DOHH2 (cell line): ENCODE data around the gene USP19.
A peak's percentile ranks its signal among the peaks of the same experiment; 100 is the strongest.

Experiments
- H3F3A ChIP-seq: fragments of 200-600 bp; sonication (generic), shearing (Covaris generic); 2 replicates; pipeline ENCODE4 v1.6.0; 2016; ENCODE audit warnings: antibody characterized with exemption, mild to moderate bottlenecking; ENCODE audit not compliant: control insufficient read depth, insufficient read depth
- H3K27ac ChIP-seq: fragments of 200-600 bp; sonication (generic); 2 replicates; pipeline ENCODE4 v1.5.1; 2014; ENCODE audit warnings: low read depth, mild to moderate bottlenecking, low read length, moderate library complexity
- H3K27me3 ChIP-seq: fragments of 200-600 bp; sonication (generic); 2 replicates; pipeline ENCODE4 v1.6.1; 2014; ENCODE audit warnings: mild to moderate bottlenecking, low read length, mixed read lengths; ENCODE audit not compliant: control insufficient read depth
- H3K36me3 ChIP-seq: fragments of 200-600 bp; sonication (generic); 2 replicates; pipeline ENCODE4 v1.6.1; 2014; ENCODE audit warnings: mild to moderate bottlenecking, low read length, moderate library complexity, mixed read lengths; ENCODE audit not compliant: control insufficient read depth
- H3K4me1 ChIP-seq: fragments of 200-600 bp; sonication (generic); 2 replicates; pipeline ENCODE4 v1.6.1; 2014; ENCODE audit warnings: mild to moderate bottlenecking, low read length, mixed read lengths; ENCODE audit not compliant: control insufficient read depth
- H3K4me2 ChIP-seq: fragments of 200-600 bp; sonication (generic); 2 replicates; pipeline ENCODE4 v1.6.0; 2014; ENCODE audit warnings: mild to moderate bottlenecking, low read length, moderate library complexity
- H3K4me3 ChIP-seq: fragments of 200-600 bp; sonication (generic); 2 replicates; pipeline ENCODE4 v1.5.1; 2014; ENCODE audit warnings: mild to moderate bottlenecking, low read length, mixed read lengths
- H3K79me2 ChIP-seq: fragments of 200-600 bp; sonication (generic); 2 replicates; pipeline ENCODE4 v1.6.1; 2014; ENCODE audit warnings: mild to moderate bottlenecking, low read length, mixed read lengths; ENCODE audit not compliant: control insufficient read depth
- H3K9me2 ChIP-seq: fragments of 200-600 bp; sonication (generic); replicated peaks from 2 replicates; pipeline ENCODE4 v1.6.1; 2014; ENCODE audit warnings: mild to moderate bottlenecking, low read length, mixed read lengths; ENCODE audit not compliant: control insufficient read depth
- H3K9me3 ChIP-seq: fragments of 200-600 bp; sonication (generic); 2 replicates; pipeline ENCODE4 v1.6.1; 2014; ENCODE audit warnings: antibody characterized with exemption, low read length, mixed read lengths; ENCODE audit not compliant: control insufficient read depth, insufficient read depth
- H4K20me1 ChIP-seq: fragments of 200-600 bp; sonication (generic); 2 replicates; pipeline ENCODE4 v1.6.0; 2014; ENCODE audit warnings: low read depth, mild to moderate bottlenecking, antibody characterized with exemption, low read length, moderate library complexity; ENCODE audit not compliant: control insufficient read depth, insufficient read depth
- EZH2phosphoT487 ChIP-seq: fragments of 200-600 bp; sonication (generic); IDR thresholded peaks from 2 replicates; pipeline ENCODE4 v1.6.1; 2017; ENCODE audit warnings: borderline replicate concordance, mild to moderate bottlenecking, antibody characterized with exemption, low read length, moderate library complexity, mixed read lengths
- TF ChIP-seq, protein P1 (sequence below): fragments of 200-600 bp; sonication (generic); IDR thresholded peaks from one replicate; pipeline ENCODE4 v1.5.1; 2014; ENCODE audit warnings: antibody characterized with exemption, mild to moderate bottlenecking, low read depth, low read length; ENCODE audit not compliant: poor library complexity, severe bottlenecking

USP19 gene

DNA sequence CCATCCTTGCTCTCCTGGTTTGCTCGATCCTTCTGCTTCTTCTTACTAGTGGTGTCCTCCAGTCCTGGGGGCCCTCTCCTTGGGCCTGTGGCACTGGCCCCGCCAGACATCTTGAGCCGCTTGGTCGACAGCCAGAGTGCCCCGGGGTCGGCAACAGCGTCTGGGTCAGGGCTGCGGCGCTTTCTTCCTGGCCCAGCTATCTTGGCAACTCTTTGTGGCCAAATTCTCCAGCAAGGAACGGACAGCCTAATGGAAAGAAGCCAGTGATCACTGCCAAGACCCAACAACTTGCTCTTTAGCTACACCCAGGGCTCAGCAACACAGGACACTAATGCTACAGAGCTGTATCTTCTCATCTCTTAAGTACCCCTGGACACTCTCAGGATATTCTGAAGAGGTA lies 1.6 kb downstream of the USP19 start:
- Histone ChIP-seq H3K79me2 (peaks cover 19% of the 10 kb centered on the region), H3K4me1 (peaks cover 18% of the 10 kb centered on the region), H3K9me2 (no peaks in the 10 kb centered on the region), H3K4me3 (peak overlapping the region; percentile 98), H3K9me3 (no peaks in the 10 kb centered on the region), H4K20me1 (no peaks in the 10 kb centered on the region), H3K36me3 (peaks cover 59% of the 10 kb centered on the region), H3F3A (peaks cover 9% of the 10 kb centered on the region), H3K27me3 (no peaks in the 10 kb centered on the region), H3K27ac (no peak overlapping the region), H3K4me2 (peak overlapping the region; percentile 92)
- TF ChIP-seq EZH2phosphoT487, result no peak
- TF ChIP-seq, protein P1, sequence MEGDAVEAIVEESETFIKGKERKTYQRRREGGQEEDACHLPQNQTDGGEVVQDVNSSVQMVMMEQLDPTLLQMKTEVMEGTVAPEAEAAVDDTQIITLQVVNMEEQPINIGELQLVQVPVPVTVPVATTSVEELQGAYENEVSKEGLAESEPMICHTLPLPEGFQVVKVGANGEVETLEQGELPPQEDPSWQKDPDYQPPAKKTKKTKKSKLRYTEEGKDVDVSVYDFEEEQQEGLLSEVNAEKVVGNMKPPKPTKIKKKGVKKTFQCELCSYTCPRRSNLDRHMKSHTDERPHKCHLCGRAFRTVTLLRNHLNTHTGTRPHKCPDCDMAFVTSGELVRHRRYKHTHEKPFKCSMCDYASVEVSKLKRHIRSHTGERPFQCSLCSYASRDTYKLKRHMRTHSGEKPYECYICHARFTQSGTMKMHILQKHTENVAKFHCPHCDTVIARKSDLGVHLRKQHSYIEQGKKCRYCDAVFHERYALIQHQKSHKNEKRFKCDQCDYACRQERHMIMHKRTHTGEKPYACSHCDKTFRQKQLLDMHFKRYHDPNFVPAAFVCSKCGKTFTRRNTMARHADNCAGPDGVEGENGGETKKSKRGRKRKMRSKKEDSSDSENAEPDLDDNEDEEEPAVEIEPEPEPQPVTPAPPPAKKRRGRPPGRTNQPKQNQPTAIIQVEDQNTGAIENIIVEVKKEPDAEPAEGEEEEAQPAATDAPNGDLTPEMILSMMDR, result no peak

DNA sequence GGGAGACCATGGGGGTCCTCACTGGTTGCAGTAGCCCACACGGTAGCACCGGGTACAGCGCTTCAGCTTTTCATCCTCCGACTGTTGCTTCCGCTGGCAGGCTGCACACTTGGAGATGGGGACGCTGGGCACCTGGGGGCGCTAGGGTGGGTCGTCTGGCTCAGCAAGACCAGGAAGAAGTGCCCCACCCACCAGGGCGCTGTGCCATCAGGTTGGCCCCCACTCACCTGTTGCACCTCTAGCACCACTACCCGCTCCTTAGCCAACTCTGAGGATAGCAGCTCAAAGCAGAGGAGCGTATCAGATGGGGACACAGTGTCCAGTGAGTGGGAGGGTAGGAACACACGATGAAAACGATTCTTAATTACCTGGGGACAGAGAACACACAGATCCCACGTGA lies 8.4 kb downstream of the USP19 start:
- no peak overlapping the region for H3K4me3 ChIP-seq
- no peak overlapping the region for H3K27ac ChIP-seq
- no peak overlapping the region for H3K4me2 ChIP-seq
- H3K4me1 ChIP-seq, result no peaks in the 10 kb centered on the region
- no peaks in the 10 kb centered on the region for H3K9me3 ChIP-seq
- no peaks in the 10 kb centered on the region for H3K9me2 ChIP-seq
- no peaks in the 10 kb centered on the region for H3F3A ChIP-seq
- TF ChIP-seq EZH2phosphoT487, result no peak
- TF ChIP-seq, protein P1, result no peak
- H3K27me3 ChIP-seq, result no peaks in the 10 kb centered on the region
- H3K79me2 ChIP-seq, result no peaks in the 10 kb centered on the region
- H3K36me3 ChIP-seq, result peaks cover 86% of the 10 kb centered on the region
- H4K20me1 ChIP-seq, result no peaks in the 10 kb centered on the region

DNA sequence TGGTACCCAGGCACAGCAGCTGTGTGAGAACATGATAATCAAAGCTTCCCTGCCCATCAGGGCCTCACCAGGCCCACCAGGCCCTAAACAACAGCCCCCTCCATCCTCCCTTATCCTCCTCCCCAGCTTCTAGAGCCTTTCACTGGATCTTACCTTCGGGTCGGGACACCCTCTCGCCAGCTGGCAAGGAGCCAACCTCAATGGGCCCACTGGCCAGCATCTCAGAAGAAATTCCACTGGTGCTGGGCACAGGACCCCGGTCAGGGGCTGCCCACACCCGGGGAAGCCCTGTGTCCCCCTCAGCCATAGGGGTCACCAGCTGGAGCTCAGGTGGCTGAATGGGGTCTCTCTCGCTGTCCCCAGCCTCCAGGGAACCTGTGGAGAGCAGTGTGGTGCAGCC lies 9.3 kb downstream of the USP19 start:
- H3K27ac ChIP-seq, result no peak overlapping the region
- TF ChIP-seq, protein P1, result no peak
- no peak for TF ChIP-seq EZH2phosphoT487
- no peaks in the 10 kb centered on the region for H3F3A ChIP-seq
- H3K27me3 ChIP-seq, result no peaks in the 10 kb centered on the region
- no peaks in the 10 kb centered on the region for H3K9me3 ChIP-seq
- H3K4me3 ChIP-seq, result no peak overlapping the region
- no peak overlapping the region for H3K4me2 ChIP-seq
- H4K20me1 ChIP-seq, result no peaks in the 10 kb centered on the region
- H3K79me2 ChIP-seq, result no peaks in the 10 kb centered on the region
- H3K9me2 ChIP-seq, result no peaks in the 10 kb centered on the region
- no peaks in the 10 kb centered on the region for H3K4me1 ChIP-seq
- H3K36me3 ChIP-seq, result peaks cover 80% of the 10 kb centered on the region
